ENCODE data around the gene NRP2. TPM values are rescaled to one million over a fixed set of nuclear protein-coding genes. Genes with fewer than 3 reads are reported as not detected.

Gene NRP2
- total RNA-seq, 6 donors from 2014 or later = 61.4 to 99.4 (median 71.8) TPM

GRCh38 chr2:205748639-205749038 lies 66.3 kb downstream of the NRP2 start:
- DNase-seq (no peak), ATAC-seq (ENCODE audit: low FRiP score in 2 of 2) (no peak)
- 81 to 85% methylated on average over 2 of the region's 2 CpGs for WGBS, 2 donors
- peaks cover 7 to 61% (median 35%) of the 10 kb centered on the region in 4 donors for H3K36me3 ChIP-seq
- peaks cover 0 to 14% (median 3%) of the 10 kb centered on the region in 4 donors for H3K4me1 ChIP-seq
- H3K27me3 ChIP-seq = no peaks in the 10 kb centered on the region
- H3K9me3 ChIP-seq = no peaks in the 10 kb centered on the region
- no peak for TF ChIP-seq POLR2A (IDR thresholded peaks at IDR 0.05)
- TF ChIP-seq EP300 (IDR thresholded peaks at IDR 0.05) = no peak
- TF ChIP-seq POLR2AphosphoS5 (IDR thresholded peaks at IDR 0.05) = no peak
- no peak for TF ChIP-seq CTCF (IDR thresholded peaks at IDR 0.05)
- H3K27ac ChIP-seq = no peak overlapping the region
- no peak overlapping the region for H3K4me3 ChIP-seq

GRCh38 chr2:205749078-205749477 lies 66.8 kb downstream of the NRP2 start:
- no peak overlapping the region for H3K27ac ChIP-seq
- no peaks in the 10 kb centered on the region for H3K9me3 ChIP-seq
- TF ChIP-seq EP300 (IDR thresholded peaks at IDR 0.05) = no peak
- TF ChIP-seq POLR2AphosphoS5 (IDR thresholded peaks at IDR 0.05) = no peak
- TF ChIP-seq CTCF (IDR thresholded peaks at IDR 0.05) = no peak
- TF ChIP-seq POLR2A (IDR thresholded peaks at IDR 0.05) = no peak
- DNase-seq = no peak
- H3K27me3 ChIP-seq = no peaks in the 10 kb centered on the region
- ATAC-seq (ENCODE audit: low FRiP score in 2 of 2) = no peak
- H3K4me3 ChIP-seq = no peak overlapping the region
- peaks cover 7 to 60% (median 34%) of the 10 kb centered on the region in 4 donors for H3K36me3 ChIP-seq
- H3K4me1 ChIP-seq = peaks cover 0 to 14% (median 6%) of the 10 kb centered on the region in 4 donors
- 77 to 86% methylated on average over 6 of the region's 6 CpGs for whole genome bisulfite sequencing, 2 donors

GRCh38 chr2:205750797-205751196 lies 68.5 kb downstream of the NRP2 start:
- no peak overlapping the region for H3K4me3 ChIP-seq
- H3K9me3 ChIP-seq = no peaks in the 10 kb centered on the region
- H3K36me3 ChIP-seq = peaks cover 7 to 43% (median 23%) of the 10 kb centered on the region in 4 donors
- no peaks in the 10 kb centered on the region for H3K27me3 ChIP-seq
- no peak for ATAC-seq (ENCODE audit: low FRiP score in 2 of 2)
- TF ChIP-seq POLR2AphosphoS5 (IDR thresholded peaks at IDR 0.05) = no peak
- no peak for TF ChIP-seq EP300 (IDR thresholded peaks at IDR 0.05)
- no peak for TF ChIP-seq POLR2A (IDR thresholded peaks at IDR 0.05)
- no peak for TF ChIP-seq CTCF (IDR thresholded peaks at IDR 0.05)
- DNase-seq = no peak
- WGBS, 2 donors = 80 to 84% methylated on average over 3 of the region's 3 CpGs
- peaks cover 0 to 29% (median 18%) of the 10 kb centered on the region in 4 donors for H3K4me1 ChIP-seq
- no peak overlapping the region for H3K27ac ChIP-seq

- ATAC-seq (ENCODE audit: low FRiP score in 2 of 2) (no peak), DNase-seq (no peak)
- peaks cover 4 to 37% (median 19%) of the 10 kb centered on the region in 4 donors for H3K36me3 ChIP-seq
- no peak overlapping the region for H3K27ac ChIP-seq
- no peak overlapping the region for H3K4me3 ChIP-seq
- TF ChIP-seq POLR2A (IDR thresholded peaks at IDR 0.05) (no peak), EP300 (IDR thresholded peaks at IDR 0.05) (no peak), POLR2AphosphoS5 (IDR thresholded peaks at IDR 0.05) (no peak), CTCF (IDR thresholded peaks at IDR 0.05) (no peak)
- peaks cover 0 to 28% (median 18%) of the 10 kb centered on the region in 4 donors for H3K4me1 ChIP-seq
- WGBS, 2 donors = 76 to 82% methylated on average over 5 of the region's 5 CpGs
- no peaks in the 10 kb centered on the region for H3K27me3 ChIP-seq
- no peaks in the 10 kb centered on the region for H3K9me3 ChIP-seq
Measured at GRCh38 chr2:205751569-205752031, 69.3 kb downstream of the NRP2 start.

- no peak overlapping the region for H3K27ac ChIP-seq
- H3K27me3 ChIP-seq = no peaks in the 10 kb centered on the region
- H3K36me3 ChIP-seq = peaks cover 4 to 32% (median 19%) of the 10 kb centered on the region in 4 donors
- peaks cover 0 to 23% (median 18%) of the 10 kb centered on the region in 4 donors for H3K4me1 ChIP-seq
- H3K9me3 ChIP-seq = no peaks in the 10 kb centered on the region
- DNase-seq (no peak), ATAC-seq (ENCODE audit: low FRiP score in 2 of 2) (no peak)
- no peak overlapping the region for H3K4me3 ChIP-seq
- no peak for TF ChIP-seq POLR2AphosphoS5 (IDR thresholded peaks at IDR 0.05)
- no peak for TF ChIP-seq CTCF (IDR thresholded peaks at IDR 0.05)
- TF ChIP-seq EP300 (IDR thresholded peaks at IDR 0.05) = no peak
- no peak for TF ChIP-seq POLR2A (IDR thresholded peaks at IDR 0.05)
- WGBS, 2 donors = 92 to 98% methylated on average over 4 of the region's 4 CpGs
Measured at GRCh38 chr2:205752296-205752820, 70.1 kb downstream of the NRP2 start.

Data from upper lobe of left lung (tissue), 6 donors.